GM21447 (cell line): ENCODE measurements around the gene RAB22A.
"Not testable (repeated sequence)": the region's sequence is repeated elsewhere in the genome, so short reads cannot be mapped to it uniquely, and the experiment has no call there.

Experiments used
- ATAC-seq: cut with Tn5 transposase; IDR thresholded peaks from one replicate; pipeline ENCODE4 v1.9.1; 2021; ENCODE audit not compliant: unreplicated experiment

RAB22A gene

GRCh38 chr20:58407966-58408557, 98.5 kb downstream of the RAB22A start:
- ATAC-seq, result peak; percentile 60

- ATAC-seq, result no peak
These were observed 99.2 kb downstream of the RAB22A start for GRCh38 chr20:58408603-58409246.

GRCh38 chr20:58414216-58414615, 104.7 kb downstream of the RAB22A start:
- not testable (repeated sequence) for ATAC-seq

- not testable (repeated sequence) for ATAC-seq
These were observed 105.3 kb downstream of the RAB22A start for GRCh38 chr20:58414786-58415185.

- ATAC-seq, result no peak
These were observed 106.5 kb downstream of the RAB22A start for GRCh38 chr20:58416057-58416456.

- ATAC-seq, result no peak
These were observed 107.3 kb downstream of the RAB22A start for GRCh38 chr20:58416835-58417234.
